Kidney epithelial cell (primary cell): Measurements from ENCODE around the gene OPCML. TPM values are rescaled to one million over a fixed set of nuclear protein-coding genes. Genes with fewer than 3 reads are reported as not detected.

ENCODE experiments used
- DNase-seq: peaks from one replicate; pipeline ENCODE4 v3.0.0-alpha.2; 2010; ENCODE audit warnings: low read depth
- H3K27me3 ChIP-seq: 2 replicates; pipeline ENCODE4 v1.6.0; 2011; ENCODE audit warnings: low read length; ENCODE audit not compliant: control insufficient read depth, insufficient read depth
- H3K36me3 ChIP-seq: 2 replicates; pipeline ENCODE4 v1.5.1; 2011; ENCODE audit warnings: low read length; ENCODE audit not compliant: control insufficient read depth, insufficient read depth
- H3K4me3 ChIP-seq: 2 replicates; pipeline ENCODE4 v1.5.1; 2011; ENCODE audit warnings: low read depth, mild to moderate bottlenecking, control low read depth, low read length
- total RNA-seq: library from RNA; depleted of rRNA; stranded (reverse); fragments of >200 nt; gene quantifications from 2 replicates; pipeline ENCODE4 v1.2.3, GENCODE V29; 2015
- TF ChIP-seq, protein P1 (sequence below): IDR thresholded peaks from 2 replicates; pipeline ENCODE4 v1.5.1; 2011; ENCODE audit warnings: mild to moderate bottlenecking, moderate library complexity, low read length, control low read depth, inconsistent platforms; ENCODE audit not compliant: insufficient read depth, poor library complexity, severe bottlenecking

Gene OPCML
- total RNA-seq, 1 donor from 2014 or later = under 0.01 TPM

DNA sequence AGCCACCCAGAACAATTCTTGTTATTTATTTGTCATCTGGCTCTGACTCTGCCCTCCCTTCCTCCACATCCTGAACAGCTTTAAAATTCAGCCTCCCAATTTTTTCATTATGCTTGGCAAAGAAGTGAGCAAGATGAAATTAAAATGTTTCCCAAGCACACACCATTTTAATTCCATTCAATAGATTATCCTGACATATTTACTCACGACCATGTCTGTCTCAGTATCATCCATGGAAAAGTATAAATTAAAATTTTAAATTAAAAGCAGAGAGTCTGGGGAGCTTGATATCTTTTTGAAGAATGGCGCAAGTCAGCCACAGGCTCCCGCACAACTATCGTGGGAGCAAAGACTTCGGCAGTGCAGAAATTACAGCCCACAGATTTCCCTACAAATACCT, 862.4 kb downstream of the OPCML start:
- Histone ChIP-seq H3K4me3 (no peak overlapping the region), H3K27me3 (no peaks in the 10 kb centered on the region), H3K36me3 (no peaks in the 10 kb centered on the region)
- TF ChIP-seq, protein P1, sequence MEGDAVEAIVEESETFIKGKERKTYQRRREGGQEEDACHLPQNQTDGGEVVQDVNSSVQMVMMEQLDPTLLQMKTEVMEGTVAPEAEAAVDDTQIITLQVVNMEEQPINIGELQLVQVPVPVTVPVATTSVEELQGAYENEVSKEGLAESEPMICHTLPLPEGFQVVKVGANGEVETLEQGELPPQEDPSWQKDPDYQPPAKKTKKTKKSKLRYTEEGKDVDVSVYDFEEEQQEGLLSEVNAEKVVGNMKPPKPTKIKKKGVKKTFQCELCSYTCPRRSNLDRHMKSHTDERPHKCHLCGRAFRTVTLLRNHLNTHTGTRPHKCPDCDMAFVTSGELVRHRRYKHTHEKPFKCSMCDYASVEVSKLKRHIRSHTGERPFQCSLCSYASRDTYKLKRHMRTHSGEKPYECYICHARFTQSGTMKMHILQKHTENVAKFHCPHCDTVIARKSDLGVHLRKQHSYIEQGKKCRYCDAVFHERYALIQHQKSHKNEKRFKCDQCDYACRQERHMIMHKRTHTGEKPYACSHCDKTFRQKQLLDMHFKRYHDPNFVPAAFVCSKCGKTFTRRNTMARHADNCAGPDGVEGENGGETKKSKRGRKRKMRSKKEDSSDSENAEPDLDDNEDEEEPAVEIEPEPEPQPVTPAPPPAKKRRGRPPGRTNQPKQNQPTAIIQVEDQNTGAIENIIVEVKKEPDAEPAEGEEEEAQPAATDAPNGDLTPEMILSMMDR = no peak
- no peak for DNase-seq

DNA sequence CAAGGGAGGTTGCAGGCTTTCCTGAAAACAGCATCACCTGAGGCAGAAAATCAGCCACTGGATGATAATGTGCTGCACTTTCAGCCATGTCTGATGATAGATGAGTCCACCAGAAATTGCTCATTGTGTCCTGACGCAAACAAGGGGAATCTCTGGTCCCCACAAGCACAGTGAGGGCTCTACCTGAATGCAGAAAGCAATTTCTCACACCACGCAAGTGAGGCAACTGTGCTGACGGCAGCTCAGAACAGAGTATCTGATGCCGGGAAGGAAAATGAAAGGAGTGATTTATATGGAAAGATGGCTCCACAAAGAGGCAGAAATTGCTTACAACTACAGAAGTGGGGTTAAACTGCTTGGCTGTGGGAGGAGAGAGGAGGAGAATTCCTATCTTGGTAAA, 867.1 kb downstream of the OPCML start:
- TF ChIP-seq, protein P1 = no peak

DNA sequence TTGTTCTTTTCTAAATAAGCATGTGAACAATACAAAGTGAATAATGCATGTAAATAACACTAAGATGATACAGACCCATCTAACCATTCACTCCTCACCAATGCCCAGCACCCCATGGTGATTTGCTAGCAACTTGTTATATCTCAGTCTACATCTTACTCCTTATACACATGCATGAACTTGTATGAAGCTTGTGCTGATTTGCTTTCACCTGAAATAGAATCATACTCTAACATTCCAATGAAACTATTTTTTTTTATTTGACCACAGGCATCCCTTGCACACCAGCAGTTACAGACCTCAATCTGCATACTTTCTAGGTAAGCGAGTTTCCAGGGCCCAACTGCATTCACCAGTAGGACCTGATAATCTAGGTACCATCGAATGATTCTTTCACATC, 873.6 kb downstream of the OPCML start:
- no peaks in the 10 kb centered on the region for H3K36me3 ChIP-seq
- DNase-seq = no peak
- TF ChIP-seq, protein P1 = no peak
- no peaks in the 10 kb centered on the region for H3K27me3 ChIP-seq
- no peak overlapping the region for H3K4me3 ChIP-seq

More for the DNA sequence above, 867.1 kb downstream of the OPCML start:
- no peaks in the 10 kb centered on the region for H3K27me3 ChIP-seq
- no peaks in the 10 kb centered on the region for H3K36me3 ChIP-seq
- DNase-seq = no peak
- H3K4me3 ChIP-seq = no peak overlapping the region

DNA sequence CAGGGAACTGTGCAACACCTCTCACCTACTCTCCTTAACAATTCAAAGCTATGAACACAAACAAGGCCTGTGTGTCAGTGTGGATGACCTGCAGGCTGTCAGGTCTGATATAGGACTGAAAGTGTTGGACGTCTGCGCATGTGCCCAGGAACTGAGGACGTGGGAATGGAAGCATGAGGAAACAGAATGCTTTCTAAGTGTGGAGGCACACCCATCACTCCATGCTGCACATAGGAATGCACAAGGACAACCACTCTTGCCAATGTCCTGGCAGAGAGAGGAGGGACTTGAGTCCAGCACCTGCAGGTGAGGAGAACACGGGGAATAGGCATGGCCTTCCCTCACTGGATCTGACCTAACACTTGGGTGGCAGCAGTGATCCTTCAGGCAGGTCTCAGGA, 874.3 kb downstream of the OPCML start:
- Histone ChIP-seq H3K27me3 (no peaks in the 10 kb centered on the region), H3K36me3 (no peaks in the 10 kb centered on the region), H3K4me3 (no peak overlapping the region)
- TF ChIP-seq, protein P1 = no peak
- no peak for DNase-seq

DNA sequence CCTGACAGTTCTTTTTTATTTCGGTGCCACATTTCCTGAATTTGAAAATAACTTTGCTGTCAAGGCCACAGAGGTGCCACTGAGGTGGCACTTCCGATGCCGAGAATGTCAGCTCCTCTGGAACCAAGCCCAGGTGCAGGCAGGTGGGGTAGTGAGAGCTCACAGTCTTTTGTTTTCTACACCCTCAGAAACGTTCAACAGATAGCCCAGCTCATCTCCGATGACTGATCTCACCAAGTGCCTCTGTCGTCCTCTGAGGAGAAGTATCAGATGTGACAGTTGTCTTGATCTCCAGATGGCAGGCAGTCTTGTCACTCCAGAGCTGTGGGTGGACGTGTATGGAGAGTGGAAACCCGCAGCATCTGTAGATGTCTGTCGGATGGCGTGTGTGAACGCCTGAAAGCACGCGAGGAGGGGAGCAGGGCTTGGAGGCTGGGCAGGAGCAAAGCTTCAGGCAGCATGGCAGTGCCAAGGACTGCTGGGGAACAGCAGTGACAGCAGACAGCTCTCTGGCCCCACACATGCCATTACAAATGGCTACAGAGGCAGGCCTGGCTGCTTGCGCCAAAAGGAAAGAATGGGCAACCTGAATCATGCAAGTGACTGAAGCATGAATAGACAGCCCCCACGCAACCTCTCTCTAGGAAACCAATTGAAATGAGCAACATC, 877.0 kb downstream of the OPCML start:
- DNase-seq = no peak
- H3K4me3 ChIP-seq = no peak overlapping the region
- TF ChIP-seq, protein P1 = no peak
- H3K36me3 ChIP-seq = no peaks in the 10 kb centered on the region
- H3K27me3 ChIP-seq = no peaks in the 10 kb centered on the region

DNA sequence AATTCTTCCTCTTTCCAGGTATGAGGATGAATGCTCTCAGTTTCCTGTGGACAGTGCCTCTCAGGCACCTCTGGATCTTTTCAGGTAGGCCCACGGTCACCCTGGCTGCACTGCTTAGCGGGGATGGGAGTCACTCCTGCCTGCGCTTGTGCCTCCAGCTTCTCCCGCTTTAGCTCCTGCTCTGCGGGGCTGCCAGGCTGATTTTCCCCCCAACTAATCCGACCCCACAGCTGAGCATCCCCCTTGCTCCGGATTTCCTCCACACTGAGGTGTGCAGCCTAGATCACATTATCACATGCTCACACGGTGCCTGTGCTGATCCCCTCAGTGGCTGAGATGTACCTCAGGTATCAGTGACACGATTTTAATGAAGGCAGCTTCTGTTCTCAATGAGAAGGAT, 879.1 kb downstream of the OPCML start:
- DNase-seq = no peak
- TF ChIP-seq, protein P1 = no peak
- Histone ChIP-seq H3K4me3 (no peak overlapping the region), H3K27me3 (no peaks in the 10 kb centered on the region), H3K36me3 (no peaks in the 10 kb centered on the region)
